ENCODE results near the gene CRNKL1. TPM values are rescaled to one million over a fixed set of nuclear protein-coding genes. Genes with fewer than 3 reads are reported as not detected.

Gene CRNKL1
- total RNA-seq, 2 donors from 2014 or later, result 22.0 to 27.1 TPM

DNA sequence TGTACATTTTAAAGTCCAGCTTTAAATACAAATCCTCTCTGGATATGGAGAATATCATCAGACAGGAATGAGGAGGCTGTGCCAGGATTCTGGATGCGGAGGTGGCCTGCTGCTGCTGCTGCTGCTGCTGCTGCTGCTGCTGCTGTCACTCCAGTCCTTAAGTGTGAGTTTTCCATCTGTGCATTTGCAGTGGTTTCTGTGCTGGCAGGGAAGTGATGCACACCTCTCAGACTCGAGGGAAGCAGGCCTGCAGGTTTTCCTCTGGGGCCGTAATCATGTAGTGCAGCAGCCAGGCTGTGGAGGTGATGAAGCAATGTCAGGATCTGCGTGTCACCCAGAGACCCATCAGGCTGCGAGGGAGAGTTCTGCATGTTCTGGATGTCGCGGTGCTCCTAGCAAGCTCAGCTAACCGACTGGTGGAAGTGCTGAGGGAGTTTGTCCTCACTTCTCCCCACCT lies 32.1 kb upstream of the CRNKL1 start:
- TF ChIP-seq POLR2AphosphoS5 (IDR thresholded peaks at IDR 0.05), result no peak
- TF ChIP-seq, protein P1, sequence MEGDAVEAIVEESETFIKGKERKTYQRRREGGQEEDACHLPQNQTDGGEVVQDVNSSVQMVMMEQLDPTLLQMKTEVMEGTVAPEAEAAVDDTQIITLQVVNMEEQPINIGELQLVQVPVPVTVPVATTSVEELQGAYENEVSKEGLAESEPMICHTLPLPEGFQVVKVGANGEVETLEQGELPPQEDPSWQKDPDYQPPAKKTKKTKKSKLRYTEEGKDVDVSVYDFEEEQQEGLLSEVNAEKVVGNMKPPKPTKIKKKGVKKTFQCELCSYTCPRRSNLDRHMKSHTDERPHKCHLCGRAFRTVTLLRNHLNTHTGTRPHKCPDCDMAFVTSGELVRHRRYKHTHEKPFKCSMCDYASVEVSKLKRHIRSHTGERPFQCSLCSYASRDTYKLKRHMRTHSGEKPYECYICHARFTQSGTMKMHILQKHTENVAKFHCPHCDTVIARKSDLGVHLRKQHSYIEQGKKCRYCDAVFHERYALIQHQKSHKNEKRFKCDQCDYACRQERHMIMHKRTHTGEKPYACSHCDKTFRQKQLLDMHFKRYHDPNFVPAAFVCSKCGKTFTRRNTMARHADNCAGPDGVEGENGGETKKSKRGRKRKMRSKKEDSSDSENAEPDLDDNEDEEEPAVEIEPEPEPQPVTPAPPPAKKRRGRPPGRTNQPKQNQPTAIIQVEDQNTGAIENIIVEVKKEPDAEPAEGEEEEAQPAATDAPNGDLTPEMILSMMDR (IDR thresholded peaks at IDR 0.05), result no peak
- intact Hi-C loops (cut with DNase I), result loop anchor here (5.0 kb wide), 2 partner anchors 153 to 483 kb away; no protein-coding TSS in a partner anchor
- DNase-seq (ENCODE audit: low spot score), result no peak
- Histone ChIP-seq H3K27me3 (replicated peaks; ENCODE audit: insufficient read depth) (no peaks in the 10 kb centered on the region), H3K9me3 (no peaks in the 10 kb centered on the region), H3K4me1 (replicated peaks) (no peaks in the 10 kb centered on the region), H3K27ac (no peak overlapping the region), H3K36me3 (no peaks in the 10 kb centered on the region), H3K4me3 (no peak overlapping the region)
- 71% methylated on average over 8 of the region's 8 CpGs for WGBS

GRCh38 chr20:20083807-20084206 lies 31.5 kb upstream of the CRNKL1 start:
- Histone ChIP-seq H3K36me3 (no peaks in the 10 kb centered on the region), H3K4me1 (replicated peaks) (no peaks in the 10 kb centered on the region), H3K9me3 (no peaks in the 10 kb centered on the region), H3K27me3 (replicated peaks; ENCODE audit: insufficient read depth) (no peaks in the 10 kb centered on the region), H3K27ac (no peak overlapping the region), H3K4me3 (no peak overlapping the region)
- no peak for DNase-seq (ENCODE audit: low spot score)
- 3% methylated on average over 3 of the region's 3 CpGs for WGBS
- intact Hi-C loops (cut with DNase I), result loop anchor here (5.0 kb wide), 2 partner anchors 153 to 483 kb away; no protein-coding TSS in a partner anchor
- peak; percentile 11 for TF ChIP-seq POLR2AphosphoS5 (IDR thresholded peaks at IDR 0.05)
- TF ChIP-seq POLR2A (IDR thresholded peaks at IDR 0.05), result no peak
- TF ChIP-seq, protein P1 (IDR thresholded peaks at IDR 0.05), result peak in 3 of 4 experiments; percentile 37 to 63 (median 55)

GRCh38 chr20:20079102-20079784 lies 27.0 kb upstream of the CRNKL1 start:
- Histone ChIP-seq H3K4me3 (no peak overlapping the region), H3K4me1 (replicated peaks) (no peaks in the 10 kb centered on the region), H3K36me3 (no peaks in the 10 kb centered on the region), H3K9me3 (no peaks in the 10 kb centered on the region), H3K27ac (no peak overlapping the region), H3K27me3 (replicated peaks; ENCODE audit: insufficient read depth) (no peaks in the 10 kb centered on the region)
- no peak for DNase-seq (ENCODE audit: low spot score)
- WGBS, result 30% methylated on average over 5 of the region's 5 CpGs
- TF ChIP-seq POLR2A (IDR thresholded peaks at IDR 0.05) (no peak), POLR2AphosphoS5 (IDR thresholded peaks at IDR 0.05) (peak; percentile 42)
- TF ChIP-seq, protein P1 (IDR thresholded peaks at IDR 0.05), result no peak
- intact Hi-C loops (cut with DNase I), result no loop called here

DNA sequence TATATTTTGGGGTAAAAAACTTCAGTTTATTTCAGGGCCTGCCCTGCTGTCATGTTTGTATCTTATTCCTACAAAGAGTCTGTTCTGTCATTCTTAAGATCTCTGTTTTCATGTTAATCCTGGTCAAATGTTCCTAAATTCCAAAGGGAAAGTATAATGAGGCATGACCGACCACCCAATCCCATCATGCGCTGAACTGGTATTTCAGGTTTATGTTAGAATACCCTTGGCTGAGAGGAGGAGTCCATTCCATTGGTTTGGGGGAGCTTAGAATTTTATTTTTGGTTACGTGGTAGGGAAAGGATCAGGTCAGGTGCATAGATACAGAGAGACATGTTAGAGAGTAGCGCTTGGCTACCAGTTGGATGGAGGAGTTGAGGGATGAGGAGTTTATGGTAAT lies 25.8 kb upstream of the CRNKL1 start:
- TF ChIP-seq, protein P1 (IDR thresholded peaks at IDR 0.05), result no peak
- TF ChIP-seq POLR2AphosphoS5 (IDR thresholded peaks at IDR 0.05), result no peak
- H3K36me3 ChIP-seq, result no peaks in the 10 kb centered on the region
- intact Hi-C loops (cut with DNase I), result no loop called here
- no peaks in the 10 kb centered on the region for H3K4me1 ChIP-seq (replicated peaks)
- DNase-seq (ENCODE audit: low spot score), result no peak
- WGBS, result 88% methylated on average over 4 of the region's 4 CpGs
- no peak overlapping the region for H3K4me3 ChIP-seq
- no peaks in the 10 kb centered on the region for H3K9me3 ChIP-seq
- no peaks in the 10 kb centered on the region for H3K27me3 ChIP-seq (replicated peaks; ENCODE audit: insufficient read depth)
- H3K27ac ChIP-seq, result no peak overlapping the region

All from prostate gland (tissue), 2 donors.